Epidermal melanocyte (primary cell): ENCODE results near the gene PPY.
"Not testable (repeated sequence)": the region's sequence is repeated elsewhere in the genome, so short reads cannot be mapped to it uniquely, and the experiment has no call there.

ENCODE experiments used
- DNase-seq: peaks from one replicate; pipeline ENCODE4 v3.0.0; 2011; ENCODE audit warnings: low spot score; ENCODE audit not compliant: insufficient read length

PPY gene

GRCh38 chr17:43966276-43966675, 24.0 kb upstream of the PPY start:
- DNase-seq: no peak

- DNase-seq: no peak
Observed at GRCh38 chr17:43962479-43962878, 20.2 kb upstream of the PPY start.

GRCh38 chr17:43961954-43962353, 19.7 kb upstream of the PPY start:
- no peak for DNase-seq

- not testable (repeated sequence) for DNase-seq
Observed at GRCh38 chr17:43961292-43961691, 19.0 kb upstream of the PPY start.

- DNase-seq: no peak
Observed at GRCh38 chr17:43958748-43959352, 16.6 kb upstream of the PPY start.

- no peak for DNase-seq
Observed at GRCh38 chr17:43956222-43956621, 13.9 kb upstream of the PPY start.

- no peak for DNase-seq
Observed at GRCh38 chr17:43953746-43954145, 11.5 kb upstream of the PPY start, which contains the start of gene PYY. PYY (minus strand) TSS chr17:43953940; CDS start chr17:43953483, 457 bp downstream.

GRCh38 chr17:43952724-43953666, 10.7 kb upstream of the PPY start:
- DNase-seq: no peak

GRCh38 chr17:43952351-43952723, 10.1 kb upstream of the PPY start:
- no peak for DNase-seq

GRCh38 chr17:43951750-43952149, 9.5 kb upstream of the PPY start:
- no peak for DNase-seq

- DNase-seq: no peak
Observed at GRCh38 chr17:43950554-43950953, 8.3 kb upstream of the PPY start.

- no peak for DNase-seq
Observed at GRCh38 chr17:43949781-43950180, 7.5 kb upstream of the PPY start.

- DNase-seq: no peak
Observed at GRCh38 chr17:43946781-43947180, 4.5 kb upstream of the PPY start.

- no peak for DNase-seq
Observed at GRCh38 chr17:43945074-43945829, 3.0 kb upstream of the PPY start.

- no peak for DNase-seq
Observed at GRCh38 chr17:43940630-43941029, 1.6 kb downstream of the PPY start.

GRCh38 chr17:43939886-43940285, 2.4 kb downstream of the PPY start:
- no peak for DNase-seq

- DNase-seq: not testable (repeated sequence)
Observed at GRCh38 chr17:43939452-43939851, 2.8 kb downstream of the PPY start.

GRCh38 chr17:43938838-43939182, 3.5 kb downstream of the PPY start:
- no peak for DNase-seq

- DNase-seq: no peak
Observed at GRCh38 chr17:43936434-43936833, 5.8 kb downstream of the PPY start.

GRCh38 chr17:43935926-43936261, 6.4 kb downstream of the PPY start:
- DNase-seq: no peak

- no peak for DNase-seq
Observed at GRCh38 chr17:43935204-43935925, 6.9 kb downstream of the PPY start.

GRCh38 chr17:43932923-43933322, 9.4 kb downstream of the PPY start:
- no peak for DNase-seq
